Measurements from ENCODE around the gene NFIA. TPM values are rescaled to one million over a fixed set of nuclear protein-coding genes. Genes with fewer than 3 reads are reported as not detected.
A peak's percentile ranks its signal among the peaks of the same experiment; 100 is the strongest.
"Not testable (repeated sequence)": the region's sequence is repeated elsewhere in the genome, so short reads cannot be mapped to it uniquely, and the experiment has no call there.

The NFIA gene
- polyA plus RNA-seq, 1 donor = 22.8 TPM

DNA sequence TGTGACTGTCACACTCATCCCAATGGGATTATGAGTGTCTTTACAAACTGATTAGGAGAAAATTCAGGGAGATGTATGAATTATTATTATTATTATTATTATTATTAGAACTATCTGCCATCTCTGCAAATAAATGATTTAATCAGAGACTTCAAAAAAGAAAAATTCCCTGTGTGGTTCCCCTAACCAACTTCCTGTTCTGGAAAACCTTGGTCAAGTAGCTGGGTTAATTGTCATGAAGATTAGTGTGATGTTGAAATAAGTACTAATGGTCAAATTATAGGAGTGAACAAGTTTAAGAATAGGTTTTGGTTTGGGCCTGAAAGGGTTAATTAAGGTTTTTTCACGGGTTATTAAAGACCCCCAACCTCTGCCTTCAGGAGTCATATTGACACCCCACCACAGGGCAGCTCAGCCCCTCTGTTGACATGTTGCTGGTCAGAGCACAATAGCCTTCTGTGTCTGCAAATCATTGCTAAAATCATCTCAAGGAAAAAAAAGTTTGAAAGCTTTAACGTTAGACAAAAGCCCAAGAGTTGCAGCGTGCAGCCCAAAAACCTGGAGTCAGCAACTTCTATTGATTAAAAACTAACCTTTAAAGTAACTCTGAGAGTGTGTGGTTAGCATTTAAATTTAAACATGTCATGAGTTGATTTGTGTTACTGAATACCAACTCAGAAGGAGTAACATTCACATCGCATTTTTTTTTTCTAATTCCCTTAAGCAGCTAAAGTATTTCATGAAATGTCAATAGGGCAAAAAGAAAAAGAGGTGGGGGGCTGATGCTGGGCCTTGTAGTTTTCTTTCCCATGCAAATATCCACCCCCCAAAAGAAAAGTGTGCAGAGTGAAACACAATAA, 370.0 kb downstream of the NFIA start:
- no peak for DNase-seq (ENCODE audit: low read depth)

DNA sequence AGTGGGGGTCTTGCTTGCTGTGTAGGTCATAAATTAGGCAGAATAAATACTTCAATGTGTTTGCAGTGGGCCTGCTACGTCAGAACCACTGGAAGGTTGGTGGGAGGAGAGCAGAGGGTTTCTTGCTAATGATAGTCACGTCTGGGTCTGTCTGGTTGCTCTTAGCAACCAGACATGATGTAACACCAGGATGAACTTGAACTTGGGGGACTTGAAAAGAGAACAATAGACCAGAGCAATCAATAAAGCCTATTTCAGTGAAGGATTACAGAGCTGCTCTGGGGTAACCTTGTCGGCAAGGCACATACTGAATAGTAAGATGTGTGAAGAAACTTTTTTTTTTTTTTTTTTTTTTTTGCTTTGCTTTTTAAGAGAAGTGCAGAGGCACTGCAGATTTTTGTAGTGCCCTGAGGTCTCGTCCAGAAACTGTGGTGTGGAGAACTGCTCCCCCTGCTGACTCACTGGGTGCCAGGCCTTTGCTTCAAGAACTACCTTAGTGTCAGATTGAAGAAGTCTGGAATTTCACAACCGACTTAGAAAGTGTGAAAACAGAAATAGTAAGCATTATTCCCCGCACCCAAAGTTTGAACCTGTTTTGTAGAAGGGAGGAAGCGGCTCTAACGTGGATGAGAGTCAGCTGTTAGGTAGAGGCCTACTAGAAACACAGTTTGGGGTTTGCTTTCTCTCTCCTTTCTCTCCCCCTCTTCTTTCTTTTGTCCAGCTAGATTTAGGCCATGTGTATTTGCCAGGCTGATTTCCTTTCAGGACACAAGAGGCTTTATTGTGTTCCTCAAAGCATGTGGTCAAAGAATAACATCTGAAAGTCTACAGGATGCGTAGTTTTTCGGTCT, 371.0 kb downstream of the NFIA start:
- peak; percentile 89 for DNase-seq (ENCODE audit: low read depth)

DNA sequence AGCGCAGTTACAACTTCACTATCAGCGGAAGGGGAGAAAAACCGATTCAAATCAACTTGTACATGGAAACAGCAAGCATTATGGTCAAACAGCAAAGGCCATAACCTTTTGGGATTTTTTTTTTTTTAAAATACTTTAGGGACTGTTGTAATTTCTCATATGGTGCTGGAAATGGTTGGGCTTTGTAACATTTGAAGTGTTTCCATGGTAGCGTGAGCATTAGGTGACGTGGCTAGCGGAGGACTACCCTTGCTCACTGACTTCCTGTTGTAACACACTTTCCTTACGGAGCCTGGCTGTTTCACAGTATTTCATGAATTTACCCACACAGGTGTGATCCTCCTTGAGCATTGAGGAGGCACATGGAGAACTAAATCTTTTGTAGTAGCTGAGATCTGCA, 373.0 kb downstream of the NFIA start:
- no peak for DNase-seq (ENCODE audit: low read depth)

DNA sequence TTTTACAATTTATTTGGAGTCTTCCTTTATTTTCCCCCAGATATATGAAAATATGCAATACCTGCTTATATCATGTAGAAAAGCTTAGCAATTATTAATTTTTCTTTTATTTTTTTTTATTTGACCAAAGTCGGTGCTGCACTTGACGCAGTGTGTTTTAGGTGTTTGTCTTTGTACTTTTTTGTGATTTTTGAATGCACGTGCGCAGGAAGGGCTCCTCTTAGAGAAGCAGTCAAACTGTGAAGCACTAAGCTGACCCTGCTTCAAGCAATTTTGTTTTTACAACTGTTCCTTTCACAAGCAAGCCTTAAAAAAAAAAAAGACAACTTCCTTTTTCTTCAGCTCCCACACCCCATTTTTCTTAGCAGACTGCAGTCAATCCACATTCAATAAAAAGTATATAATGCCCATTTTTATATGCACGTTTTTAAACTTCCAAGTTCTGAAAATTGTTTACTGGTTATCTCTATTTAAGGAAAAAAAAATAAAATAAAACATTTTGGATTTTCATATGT, 375.2 kb downstream of the NFIA start:
- DNase-seq (ENCODE audit: low read depth) = no peak

DNA sequence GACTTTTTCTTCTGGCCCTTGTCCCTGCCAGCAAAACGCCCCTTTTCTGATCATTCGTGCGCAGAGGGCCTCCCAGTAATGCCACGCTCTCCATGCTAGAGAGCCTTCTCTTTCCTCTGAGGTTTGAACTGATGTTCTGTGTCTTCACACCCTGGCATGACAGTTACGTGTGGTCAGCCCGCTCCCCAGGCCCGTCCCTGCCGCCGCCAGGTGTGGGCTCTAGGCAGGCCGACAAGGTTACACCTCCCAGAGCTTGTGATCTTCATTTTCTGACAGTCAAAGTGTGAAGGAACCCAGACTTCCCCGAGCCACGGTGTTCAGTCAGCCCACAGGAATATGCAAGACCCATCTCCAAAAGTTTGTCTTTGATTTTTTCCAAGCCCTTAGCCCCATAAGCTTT, 377.0 kb downstream of the NFIA start:
- no peak for DNase-seq (ENCODE audit: low read depth)

GRCh38 chr1:61460191-61460590, 377.8 kb downstream of the NFIA start:
- DNase-seq (ENCODE audit: low read depth) = no peak

- DNase-seq (ENCODE audit: low read depth) = no peak
Observed at GRCh38 chr1:61461406-61462384, 379.3 kb downstream of the NFIA start.

- DNase-seq (ENCODE audit: low read depth) = no peak
Observed at GRCh38 chr1:61462628-61463027, 380.3 kb downstream of the NFIA start.

GRCh38 chr1:61463220-61463619, 380.9 kb downstream of the NFIA start:
- DNase-seq (ENCODE audit: low read depth) = no peak

DNA sequence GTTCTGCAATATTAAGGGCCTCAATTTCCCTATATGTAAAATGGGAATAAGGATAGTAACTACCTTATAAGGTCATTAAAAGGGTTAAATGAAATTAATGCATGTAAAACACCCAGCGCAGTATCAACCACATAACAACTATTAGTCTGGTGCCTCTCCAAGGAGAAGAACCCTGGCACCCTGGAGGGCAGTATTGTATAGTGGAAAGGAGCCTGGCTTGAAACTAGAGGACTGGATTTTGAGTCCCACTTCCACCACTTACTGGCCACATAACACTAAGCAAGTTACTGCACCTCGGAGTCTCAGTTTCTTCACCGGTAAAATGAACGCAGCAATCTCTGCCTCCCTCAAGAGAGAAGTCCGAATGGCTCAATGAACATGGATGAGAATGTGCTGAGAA, 385.5 kb downstream of the NFIA start:
- DNase-seq (ENCODE audit: low read depth) = not testable (repeated sequence)

GRCh38 chr1:61469365-61469764, 387.0 kb downstream of the NFIA start:
- DNase-seq (ENCODE audit: low read depth) = no peak

GRCh38 chr1:61472876-61473275, 390.5 kb downstream of the NFIA start:
- no peak for DNase-seq (ENCODE audit: low read depth)

DNA sequence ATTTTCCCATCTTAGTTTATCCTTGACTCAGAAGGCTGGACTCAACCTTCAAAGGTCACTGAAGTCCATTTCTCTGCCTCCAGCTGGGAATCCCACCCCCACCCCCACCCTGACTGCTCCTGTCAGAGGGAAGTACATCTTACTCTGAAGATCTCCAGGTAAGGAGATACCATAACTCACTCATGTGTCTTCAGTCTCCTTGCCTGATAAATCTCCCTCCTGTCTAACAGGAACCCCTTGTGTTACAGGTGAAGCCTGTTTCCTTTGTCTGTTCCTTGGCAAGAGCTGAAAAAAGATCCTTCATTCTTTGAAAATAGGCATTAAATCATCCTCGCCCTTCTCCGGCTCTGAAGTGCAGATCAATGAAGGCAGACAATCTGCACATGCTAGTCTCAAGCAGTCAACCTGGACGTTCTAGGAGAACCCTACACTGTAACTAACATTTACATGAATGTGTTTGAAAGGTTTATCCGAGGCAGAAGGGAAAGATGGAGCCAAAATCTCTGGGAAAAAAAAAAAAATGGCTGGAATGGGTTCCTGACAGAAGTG, 392.0 kb downstream of the NFIA start:
- no peak for DNase-seq (ENCODE audit: low read depth)

- no peak for DNase-seq (ENCODE audit: low read depth)
Observed at GRCh38 chr1:61474963-61475362, 392.6 kb downstream of the NFIA start.

GRCh38 chr1:61477301-61477700, 394.9 kb downstream of the NFIA start:
- DNase-seq (ENCODE audit: low read depth) = no peak

- no peak for DNase-seq (ENCODE audit: low read depth)
Observed at GRCh38 chr1:61480273-61480935, 398.0 kb downstream of the NFIA start.

DNA sequence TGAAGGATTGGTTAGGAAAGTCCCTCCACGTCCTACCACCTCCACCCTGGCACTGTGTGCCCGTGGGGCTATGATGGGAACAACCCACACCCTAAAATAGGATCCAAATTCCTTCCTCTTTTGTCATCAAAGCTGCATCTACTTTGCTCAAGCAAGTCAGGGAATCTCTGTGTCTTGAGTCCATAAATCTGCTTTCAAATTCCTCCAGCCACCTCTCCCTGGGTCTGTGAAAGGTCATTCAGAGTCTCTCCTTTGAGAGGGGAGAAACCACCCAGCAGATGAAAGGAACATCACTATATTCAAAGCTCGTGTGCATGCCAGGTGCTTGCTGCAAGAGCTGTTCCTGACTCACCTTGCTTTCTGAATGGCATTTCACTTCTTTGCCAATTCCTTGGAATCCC, 399.0 kb downstream of the NFIA start:
- DNase-seq (ENCODE audit: low read depth) = no peak

- DNase-seq (ENCODE audit: low read depth) = no peak
Observed at GRCh38 chr1:61482170-61482734, 399.9 kb downstream of the NFIA start.

GRCh38 chr1:61486783-61487536, 404.6 kb downstream of the NFIA start:
- DNase-seq (ENCODE audit: low read depth) = no peak

Measured in forelimb muscle (tissue), 1 donor.